Activated CD4-positive, alpha-beta T cell treated with anti-CD3 and anti-CD28 coated beads, Interleukin-2, amount 50 U/mL, for 48 hours (primary cell): ENCODE results near the gene PZP.

Source experiments
- DNase-seq, 2 experiments: peaks; one replicate each; pipeline ENCODE4 v3.0.0-alpha.2; 2020

PZP gene

GRCh38 chr12:9101018-9101687 lies 107.0 kb downstream of the PZP start:
- no peak for DNase-seq

GRCh38 chr12:9099552-9100190 lies 108.5 kb downstream of the PZP start:
- no peak for DNase-seq
